HG03175 (cell line): ENCODE results near the gene PIGS.
"Not testable (repeated sequence)": the region's sequence is repeated elsewhere in the genome, so short reads cannot be mapped to it uniquely, and the experiment has no call there.

Source experiments
- ATAC-seq: cut with Tn5 transposase; IDR thresholded peaks from one replicate; pipeline ENCODE4 v1.9.1; 2021; ENCODE audit warnings: mild to moderate bottlenecking, moderate library complexity; ENCODE audit not compliant: unreplicated experiment

The PIGS gene

DNA sequence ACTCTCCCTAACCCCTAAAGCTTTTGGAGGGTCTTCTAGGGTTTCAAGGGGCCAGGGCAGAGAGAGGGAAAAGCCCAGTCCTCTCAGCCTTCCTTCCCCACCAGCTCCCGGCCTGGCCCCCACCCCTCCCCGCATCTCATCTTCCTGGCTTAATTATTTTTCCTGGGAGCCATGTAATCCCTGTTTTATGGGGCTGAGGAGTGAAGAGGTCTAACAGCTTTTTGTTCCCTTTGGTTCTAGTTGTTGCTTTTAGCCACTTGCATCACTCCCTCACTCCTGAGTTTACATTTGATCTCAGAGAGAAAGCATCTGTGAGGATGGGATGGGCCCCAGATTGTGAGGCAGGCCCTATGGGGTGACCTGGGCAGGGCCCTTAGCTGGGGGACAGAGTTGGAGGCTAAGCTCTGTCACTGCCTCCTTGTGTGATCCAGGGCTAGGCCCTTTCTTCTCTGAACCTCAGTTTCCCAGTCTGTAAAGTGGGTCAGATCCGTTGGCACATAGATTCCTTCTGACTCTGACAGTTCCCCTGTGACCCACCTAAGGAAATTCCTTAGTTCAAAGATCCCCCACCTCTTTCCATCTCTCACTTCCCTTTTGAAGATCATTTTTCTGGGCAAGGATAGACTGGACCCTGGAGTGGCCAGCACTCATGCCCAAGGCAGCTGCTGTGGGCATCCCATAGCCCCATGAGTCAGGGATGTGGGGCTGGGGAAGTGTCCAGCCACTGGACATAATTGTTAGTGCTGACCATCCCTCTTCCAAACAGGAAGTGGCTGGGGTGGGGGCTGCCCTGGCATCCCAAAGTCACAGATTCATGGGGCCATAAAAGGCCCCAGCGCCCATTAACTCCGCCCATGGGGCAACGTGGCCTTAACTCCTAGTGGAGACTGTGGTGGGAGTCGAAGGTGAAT lies 39.0 kb downstream of the PIGS start:
- no peak for ATAC-seq

DNA sequence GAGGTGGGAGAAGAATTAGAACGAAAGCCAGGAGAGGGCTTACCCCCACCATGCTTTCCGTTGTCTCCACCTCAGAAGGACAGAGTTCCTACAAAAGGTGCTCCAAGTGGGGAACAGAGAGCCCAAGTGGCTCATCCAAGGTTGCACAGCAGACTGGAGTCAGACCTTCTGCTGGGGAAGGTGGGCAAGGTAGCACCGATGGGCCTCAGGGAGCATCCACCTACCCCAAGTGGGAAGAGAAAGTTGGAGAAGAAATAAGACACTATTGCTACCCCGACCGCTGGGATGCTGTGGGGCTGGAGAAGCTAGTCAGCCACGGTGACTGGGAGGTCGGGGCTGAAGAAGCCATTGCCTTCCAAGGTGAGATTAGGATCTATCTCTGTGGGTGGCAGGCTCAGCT lies 40.4 kb downstream of the PIGS start:
- ATAC-seq: no peak

DNA sequence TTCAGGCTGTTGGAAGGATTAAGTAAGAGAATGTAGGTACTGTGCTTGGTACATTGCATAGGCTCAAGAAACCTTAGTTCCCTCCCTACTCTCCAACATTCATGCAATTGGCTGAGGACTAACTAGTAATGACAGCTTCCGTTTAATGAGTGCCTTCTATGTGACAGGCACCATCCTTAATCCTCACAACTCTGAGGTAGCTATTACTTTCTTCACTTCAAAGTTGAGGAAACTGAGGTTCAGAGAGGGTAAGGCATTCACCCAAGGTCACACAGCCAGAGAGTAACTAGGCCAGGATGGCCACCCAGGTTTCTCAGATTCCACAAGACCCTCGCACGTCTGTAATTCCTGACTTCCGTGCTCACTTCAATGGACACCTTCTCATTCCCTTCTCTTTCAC lies 41.1 kb downstream of the PIGS start:
- ATAC-seq: no peak

DNA sequence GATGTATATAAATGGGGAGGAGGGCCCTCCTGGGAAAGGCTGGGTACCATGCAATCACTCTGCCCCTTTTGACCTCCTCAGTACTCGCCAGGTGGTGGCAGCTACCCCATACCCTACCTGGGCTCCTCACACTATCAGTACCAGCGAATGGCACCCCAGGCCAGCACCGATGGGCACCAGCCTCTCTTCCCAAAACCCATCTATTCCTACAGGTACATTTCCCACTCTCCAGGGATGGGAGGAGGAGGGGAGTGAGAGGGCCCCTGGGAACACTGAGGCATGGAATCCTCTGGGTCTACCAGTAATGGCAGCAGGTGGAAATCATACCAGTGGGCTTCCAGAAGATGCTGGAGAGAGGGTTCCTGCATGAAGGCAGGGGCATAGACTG lies 42.3 kb downstream of the PIGS start:
- ATAC-seq: no peak

DNA sequence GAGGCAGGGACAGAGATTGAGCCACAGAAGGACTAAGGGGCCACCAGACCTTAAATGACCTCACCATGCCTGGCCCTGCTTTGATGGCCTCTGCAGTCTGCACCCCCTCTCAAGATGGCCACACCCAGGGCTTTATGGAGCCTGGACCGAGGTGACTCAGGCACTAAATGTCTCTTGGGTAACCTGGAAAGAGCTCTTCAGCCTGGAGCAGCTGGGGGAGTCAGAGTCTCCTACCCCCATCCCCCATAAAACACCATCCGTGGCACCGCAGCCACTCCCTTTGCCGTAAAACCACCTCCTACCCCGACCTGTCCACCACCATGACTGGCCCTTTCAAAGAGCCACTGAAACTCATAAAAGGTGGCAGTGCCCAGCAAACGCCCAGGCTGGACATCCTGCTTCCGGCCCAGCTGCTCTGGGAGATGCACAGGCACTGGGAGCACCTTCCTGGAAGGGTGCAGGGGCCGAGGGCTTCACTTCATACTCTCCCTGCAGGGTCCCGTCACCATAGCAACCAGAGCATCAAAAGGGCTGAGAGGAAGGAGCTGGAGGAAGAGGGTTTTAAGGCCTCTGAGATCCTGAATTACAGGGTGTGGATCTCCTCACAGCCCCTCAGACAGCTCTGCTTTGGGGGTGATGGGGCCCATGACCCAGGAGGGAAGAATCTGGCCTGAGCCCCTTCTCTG lies 42.9 kb downstream of the PIGS start:
- ATAC-seq: no peak

DNA sequence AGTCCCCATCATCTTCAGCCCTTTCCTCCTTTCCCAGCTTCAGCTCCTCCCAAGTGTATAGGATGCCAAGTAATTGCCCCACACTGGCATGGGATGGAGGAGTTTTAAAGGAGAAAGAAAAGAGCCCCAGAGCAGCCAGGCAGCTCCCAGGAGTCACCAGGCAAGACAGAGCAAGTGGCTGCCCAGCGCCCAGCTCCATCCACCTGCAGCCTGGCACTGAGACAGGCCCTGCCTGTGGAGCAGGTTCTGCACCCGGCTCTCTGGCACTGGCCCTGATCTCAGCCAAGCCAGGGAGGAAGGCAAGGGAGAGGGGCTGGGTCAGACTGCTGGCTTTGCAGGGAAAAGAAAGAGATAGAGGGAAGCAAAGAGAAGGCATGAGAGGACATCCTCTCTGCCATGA lies 43.5 kb downstream of the PIGS start:
- ATAC-seq: no peak

DNA sequence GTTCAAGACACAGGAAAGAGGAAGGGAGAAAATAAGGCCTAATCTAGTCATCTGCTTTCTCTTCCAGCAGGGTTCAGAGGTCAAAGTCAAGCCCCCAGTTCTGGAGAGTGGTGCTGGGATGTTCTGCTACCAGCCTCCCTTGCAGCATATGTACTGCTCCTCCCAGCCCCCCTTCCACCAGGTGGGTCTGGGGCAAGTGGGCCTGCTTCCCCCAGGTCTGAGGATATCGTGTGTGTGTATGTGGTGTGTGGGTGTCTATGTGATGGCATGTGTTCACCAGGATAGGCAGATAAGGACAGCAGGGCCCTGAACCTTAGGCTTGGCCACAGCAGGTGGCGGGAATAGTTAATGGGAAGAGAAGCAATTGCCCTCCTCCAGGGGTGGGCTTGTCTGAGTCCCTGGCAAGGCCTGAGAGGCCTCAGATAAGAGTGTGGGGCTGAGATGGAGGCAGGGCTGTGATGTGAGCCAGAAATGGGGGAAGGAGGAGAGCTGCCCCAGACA lies 44.1 kb downstream of the PIGS start:
- no peak for ATAC-seq

DNA sequence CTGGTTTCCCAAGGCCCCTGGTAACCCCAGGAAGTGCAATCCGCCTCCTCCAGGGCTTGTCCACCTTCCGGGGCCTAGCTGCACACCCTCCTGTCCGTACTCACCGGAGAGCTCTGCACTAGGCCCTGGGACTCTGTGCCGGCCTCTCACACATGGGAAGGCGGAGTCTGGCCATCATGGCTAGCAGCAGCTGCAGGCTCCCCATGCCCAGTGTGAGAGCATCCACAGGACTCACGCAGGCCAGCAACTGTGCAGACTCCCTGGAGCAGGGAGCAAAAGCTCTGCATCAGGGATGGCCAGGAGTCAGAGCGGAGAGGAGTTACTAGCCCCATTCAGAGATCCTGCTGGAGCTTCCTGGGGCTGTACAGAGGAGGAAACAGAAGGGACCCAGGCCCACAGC lies 44.9 kb downstream of the PIGS start:
- ATAC-seq: no peak

DNA sequence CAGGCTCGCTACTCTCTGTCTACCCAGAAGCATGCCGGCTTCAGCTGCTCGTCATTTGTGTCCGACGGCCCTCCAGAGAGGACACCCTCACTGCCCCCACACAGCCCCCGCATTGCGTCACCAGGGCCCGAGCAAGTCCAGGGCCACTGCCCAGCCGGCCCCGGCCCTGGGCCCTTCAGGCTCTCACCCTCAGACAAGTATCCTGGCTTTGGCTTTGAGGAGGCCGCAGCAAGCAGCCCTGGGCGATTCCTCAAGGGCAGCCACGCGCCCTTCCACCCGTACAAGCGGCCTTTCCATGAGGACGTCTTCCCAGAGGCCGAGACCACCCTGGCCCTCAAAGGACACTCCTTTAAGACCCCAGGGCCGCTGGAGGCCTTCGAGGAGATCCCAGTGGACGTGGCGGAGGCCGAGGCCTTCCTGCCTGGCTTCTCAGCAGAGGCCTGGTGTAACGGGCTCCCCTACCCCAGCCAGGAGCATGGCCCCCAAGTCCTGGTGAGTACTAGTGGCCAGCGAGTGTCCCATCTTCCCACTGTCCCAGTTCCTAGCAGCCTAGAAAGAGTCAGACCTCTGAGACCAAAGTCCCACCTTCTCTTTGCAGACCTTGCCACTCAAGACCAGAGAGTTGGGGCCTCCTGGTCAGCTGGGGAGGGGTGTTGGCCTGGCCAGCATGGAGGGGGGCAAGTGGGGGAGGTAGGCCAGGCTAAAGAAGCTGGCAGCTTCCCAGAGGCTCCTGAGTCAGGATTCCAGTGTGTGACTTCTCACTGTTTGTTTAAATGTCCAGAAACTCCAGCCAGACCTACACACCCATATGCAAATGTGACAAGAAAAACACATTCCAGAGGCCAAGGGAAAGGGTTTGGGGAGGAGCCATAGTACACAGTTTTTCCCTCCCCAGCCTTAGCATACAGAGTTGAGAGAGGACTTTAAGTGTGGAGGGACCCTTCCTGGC lies 46.6 kb downstream of the PIGS start:
- ATAC-seq: no peak

DNA sequence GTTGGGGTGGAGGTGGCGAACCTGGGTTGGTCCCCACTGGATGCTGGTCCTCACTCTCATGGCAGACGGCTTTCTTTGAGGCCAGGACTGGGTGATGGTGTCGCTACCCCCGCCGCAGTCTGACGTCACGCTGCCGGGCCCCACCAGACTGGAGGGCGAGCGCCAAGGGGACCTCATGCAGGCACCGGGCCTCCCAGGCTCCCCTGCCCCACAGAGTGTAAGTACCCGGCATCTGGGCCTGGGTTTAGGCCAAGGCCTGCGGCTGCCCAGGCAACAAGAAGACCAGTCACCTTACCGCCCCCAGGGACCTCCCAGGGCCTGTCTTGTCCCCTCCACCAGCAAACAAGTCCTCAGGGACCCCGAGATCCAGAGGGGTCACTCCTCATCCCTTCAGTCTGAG lies 47.4 kb downstream of the PIGS start:
- ATAC-seq: no peak

DNA sequence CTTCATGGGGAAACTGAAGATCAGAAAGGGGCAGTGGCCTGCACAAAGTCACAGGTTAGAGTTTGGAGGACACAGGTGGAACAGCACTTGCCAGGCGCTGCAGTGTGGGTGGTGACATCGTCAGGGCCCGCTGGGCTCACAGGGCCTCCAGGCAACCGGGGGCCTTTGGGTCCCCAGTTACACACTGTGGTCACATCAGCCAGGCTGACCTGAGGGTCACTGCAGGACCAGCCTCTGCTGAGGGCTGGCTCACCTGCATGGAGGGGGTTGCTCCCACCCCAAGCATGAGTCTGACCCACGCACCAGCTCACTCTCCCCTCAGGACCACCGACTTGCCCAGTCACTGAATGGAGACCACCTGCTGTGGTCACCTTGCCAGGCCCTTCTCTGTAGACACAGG lies 48.1 kb downstream of the PIGS start:
- ATAC-seq: no peak

DNA sequence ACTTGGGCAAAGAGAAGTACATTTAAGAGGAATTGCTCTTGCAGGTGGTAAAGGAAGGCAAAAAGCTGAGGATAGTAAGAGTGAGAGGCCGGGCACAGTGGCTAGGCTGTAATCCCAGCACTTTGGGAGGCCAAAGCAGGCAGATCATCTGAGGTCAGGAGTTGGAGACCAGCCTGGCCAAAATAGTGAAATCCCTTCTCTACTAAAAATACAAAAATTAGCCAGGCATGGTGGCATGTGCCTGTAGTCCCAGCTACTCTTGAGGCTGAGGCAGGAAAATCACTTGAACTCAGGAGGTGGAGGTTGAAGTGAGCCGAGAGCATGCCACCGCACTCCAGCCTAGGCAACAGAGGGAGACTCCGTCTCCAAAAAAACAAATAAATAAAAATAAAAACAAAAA lies 49.0 kb downstream of the PIGS start:
- ATAC-seq: not testable (repeated sequence)

DNA sequence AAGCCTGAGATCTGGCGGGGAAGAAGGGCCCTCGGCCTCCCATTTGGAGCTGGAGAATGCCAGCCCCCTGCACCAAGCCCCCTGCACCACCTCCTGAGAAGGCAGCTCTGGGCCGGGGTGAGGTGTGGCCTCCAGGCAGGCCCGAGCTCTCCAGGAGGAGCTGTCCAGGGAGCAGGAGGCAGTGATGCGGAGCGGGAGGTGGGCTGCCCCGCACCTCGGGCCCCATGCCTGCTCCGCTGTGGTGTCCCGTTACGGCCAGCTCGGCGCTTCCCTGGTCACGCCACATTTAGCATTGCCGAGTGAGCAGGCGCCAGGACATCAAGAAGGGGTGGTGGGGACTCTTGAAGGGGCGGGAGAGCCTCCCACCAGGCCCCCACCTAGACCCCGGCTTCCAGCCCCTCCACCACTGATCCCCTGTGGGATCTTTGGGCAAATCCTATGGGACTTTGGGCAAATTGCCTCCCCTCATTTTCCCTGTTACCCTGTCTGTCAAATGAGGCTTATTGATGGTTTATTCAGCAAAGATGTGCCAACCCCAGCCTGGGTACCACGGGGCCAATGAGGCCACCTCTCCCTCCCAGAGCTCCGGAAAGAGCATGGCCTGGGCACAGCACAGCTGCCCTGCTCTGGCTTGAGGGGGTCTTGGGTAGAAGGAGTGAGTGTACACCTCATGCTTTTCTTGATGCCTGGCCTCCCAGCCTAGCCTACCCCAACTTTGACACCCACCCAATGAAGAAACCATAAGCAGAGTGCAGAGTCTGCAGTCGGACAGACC lies 49.8 kb downstream of the PIGS start:
- ATAC-seq: no peak

DNA sequence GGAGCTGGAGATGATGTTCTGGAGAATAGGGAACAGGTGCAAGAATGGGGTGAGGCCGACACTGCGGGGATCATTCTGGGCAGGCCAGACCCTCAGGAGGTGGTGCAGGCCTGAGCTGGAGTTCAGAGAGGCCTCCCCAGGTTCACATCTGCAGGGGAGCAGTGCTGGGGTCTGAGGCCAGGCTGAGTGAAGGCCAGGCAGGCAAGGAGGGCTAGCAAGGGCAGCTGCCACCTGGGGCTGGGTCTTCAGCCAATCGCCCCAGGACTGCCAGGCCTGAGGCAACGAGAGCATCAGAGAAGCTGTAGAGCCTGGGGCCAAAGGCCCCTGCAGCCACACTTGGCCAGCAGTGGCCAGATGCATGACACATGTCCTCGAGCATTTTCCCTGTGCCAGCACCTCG lies 50.6 kb downstream of the PIGS start:
- no peak for ATAC-seq

DNA sequence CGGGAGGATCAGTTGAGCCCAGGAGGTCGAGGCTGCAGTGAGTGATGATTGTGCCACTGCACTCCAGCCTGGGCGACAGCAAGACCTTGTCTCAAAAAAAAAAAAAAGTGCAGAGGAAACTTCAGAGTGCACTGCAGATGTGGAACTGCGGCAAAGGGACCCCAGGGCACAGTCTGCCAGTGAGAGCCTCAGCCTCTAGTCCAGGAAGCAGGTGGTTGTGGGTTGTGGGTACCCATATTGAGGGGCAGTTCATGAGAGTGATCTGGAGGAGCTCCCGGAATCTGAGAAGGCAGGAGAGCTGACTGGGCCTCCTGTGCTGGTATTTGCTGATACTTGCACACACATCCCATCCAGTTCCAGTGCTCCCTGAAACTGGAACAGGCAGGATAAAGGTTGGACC lies 52.1 kb downstream of the PIGS start:
- ATAC-seq: no peak

DNA sequence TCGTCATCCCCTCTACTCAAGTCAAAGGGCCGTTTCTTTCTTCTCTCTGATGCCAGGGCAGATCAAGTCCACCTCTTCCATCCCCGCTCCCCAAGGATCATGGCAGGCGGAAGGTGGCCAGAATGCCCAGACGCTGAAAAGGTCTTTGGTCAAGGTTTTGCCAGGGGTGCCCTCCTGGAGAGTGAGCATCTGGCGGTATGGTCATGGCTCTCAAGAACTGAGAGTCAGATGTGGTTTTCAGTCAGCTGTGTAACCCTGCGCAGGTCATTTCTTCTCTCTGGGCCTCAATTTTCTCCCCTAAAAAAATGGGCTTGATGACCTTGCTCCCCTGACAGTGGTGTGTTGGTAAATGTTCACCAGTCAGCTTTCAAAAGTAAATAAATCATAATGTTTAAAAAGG lies 52.7 kb downstream of the PIGS start:
- no peak for ATAC-seq

DNA sequence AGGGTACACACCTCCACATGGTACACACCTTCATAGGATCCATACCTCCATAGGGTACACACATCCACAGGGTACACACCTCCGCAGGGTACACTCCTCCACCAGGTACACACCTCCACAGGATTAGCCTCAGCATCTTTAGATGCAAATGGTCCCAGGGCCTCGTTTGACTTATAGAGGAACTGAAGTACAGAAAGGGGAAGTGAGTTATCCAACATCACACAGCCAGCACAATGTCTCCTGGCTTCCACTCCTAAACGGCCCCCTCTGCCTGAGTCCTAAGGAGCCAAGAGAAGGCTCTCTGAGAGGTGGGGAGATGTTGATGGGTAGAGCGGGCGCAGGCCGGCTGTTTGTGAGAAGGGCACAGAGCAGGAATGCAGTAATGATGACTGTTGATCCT lies 53.2 kb downstream of the PIGS start:
- ATAC-seq: no peak

DNA sequence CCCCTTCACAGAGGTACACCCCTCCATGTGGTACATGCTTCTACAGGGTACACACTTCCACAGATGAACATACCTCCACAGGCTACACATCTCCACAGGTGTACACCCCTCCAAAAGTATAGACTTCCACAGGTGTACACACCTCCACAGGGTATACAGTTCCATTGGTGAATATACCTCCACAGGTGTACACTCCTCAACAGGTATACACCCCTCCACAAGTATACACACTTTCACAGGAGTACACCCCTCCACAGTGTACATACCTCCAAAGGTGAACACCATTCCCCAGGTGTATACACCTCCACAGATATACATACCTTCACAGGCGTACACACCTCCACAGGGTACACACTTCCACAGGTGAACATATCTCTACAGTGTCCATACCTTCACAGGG lies 55.8 kb downstream of the PIGS start:
- ATAC-seq: no peak

DNA sequence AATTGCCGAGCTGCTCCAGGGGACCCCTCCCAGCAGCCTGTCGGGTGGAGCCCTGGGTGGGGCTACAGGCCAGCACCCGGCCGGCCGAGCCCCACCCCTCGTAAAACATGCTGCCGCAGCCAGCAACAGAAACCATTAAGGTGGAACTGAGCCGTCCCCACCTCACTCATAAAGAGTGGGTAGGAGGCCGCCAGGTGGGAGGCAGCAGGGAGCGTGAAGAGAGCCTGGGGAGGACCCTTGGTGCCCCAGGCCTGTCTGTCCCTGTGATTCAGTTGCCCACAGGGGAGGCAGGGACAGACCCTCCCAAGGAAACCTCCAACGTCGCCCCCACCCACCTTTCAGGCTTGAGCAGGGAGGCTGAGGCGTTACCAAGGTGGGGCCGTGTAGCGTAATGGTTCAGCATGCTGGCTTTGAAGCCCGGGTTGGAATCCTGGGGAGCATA lies 56.7 kb downstream of the PIGS start:
- ATAC-seq: no peak

DNA sequence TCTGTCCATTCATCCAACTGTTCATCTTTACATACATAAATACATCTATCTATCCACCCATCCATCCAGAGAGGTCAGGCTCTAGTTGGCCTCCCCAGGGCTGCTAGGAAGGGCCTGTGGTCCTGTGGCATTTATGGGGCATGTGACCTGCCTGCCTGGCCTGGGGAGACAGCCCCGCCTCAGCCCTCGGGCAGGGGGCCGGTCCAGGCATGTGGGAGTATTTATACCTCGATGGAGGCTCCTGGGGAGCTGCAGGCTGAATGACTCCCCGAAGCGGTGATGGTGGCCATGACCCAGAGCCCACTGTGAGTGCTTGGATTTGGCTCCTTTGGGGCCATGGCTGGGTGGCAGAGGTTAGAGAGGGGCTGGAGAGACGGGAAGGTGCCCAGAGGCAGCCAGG lies 57.8 kb downstream of the PIGS start:
- no peak for ATAC-seq
